NCI-H2107 treated with DMSO at 0.1 percent for 48 hours (cell line): ENCODE measurements around the gene TNFRSF1B.
"Not testable (repeated sequence)": the region's sequence is repeated elsewhere in the genome, so short reads cannot be mapped to it uniquely, and the experiment has no call there.

Experiments
- DNase-seq: peaks from one replicate; lab custom pipeline; 2025; ENCODE audit not compliant: unreplicated experiment; lab: John Stamatoyannopoulos, UW

The TNFRSF1B gene

GRCh38 chr1:12209495-12209832 is 42.7 kb downstream of the TNFRSF1B start:
- DNase-seq: no peak

- DNase-seq: no peak
Observed at GRCh38 chr1:12215118-12215961, 48.5 kb downstream of the TNFRSF1B start.

GRCh38 chr1:12219800-12220199 is 53.0 kb downstream of the TNFRSF1B start:
- no peak for DNase-seq

GRCh38 chr1:12220890-12221289 is 54.1 kb downstream of the TNFRSF1B start:
- DNase-seq: no peak

GRCh38 chr1:12222700-12223099 is 55.9 kb downstream of the TNFRSF1B start:
- not testable (repeated sequence) for DNase-seq

GRCh38 chr1:12224092-12224491 is 57.3 kb downstream of the TNFRSF1B start:
- DNase-seq: not testable (repeated sequence)

GRCh38 chr1:12228979-12229378 is 62.2 kb downstream of the TNFRSF1B start:
- DNase-seq: no peak

GRCh38 chr1:12229386-12229834 is 62.6 kb downstream of the TNFRSF1B start:
- DNase-seq: no peak

- DNase-seq: no peak
Observed at GRCh38 chr1:12229835-12230548, 63.2 kb downstream of the TNFRSF1B start, which contains the start of gene VPS13D. TSS of gene VPS13D (plus strand) at chr1:12230030. CDS start at chr1:12234267, 4,237 bp downstream.

- DNase-seq: no peak
Observed at GRCh38 chr1:12230549-12231275, 63.9 kb downstream of the TNFRSF1B start.

GRCh38 chr1:12231276-12231595 is 64.4 kb downstream of the TNFRSF1B start:
- DNase-seq: no peak

- DNase-seq: no peak
Observed at GRCh38 chr1:12232221-12232620, 65.4 kb downstream of the TNFRSF1B start.

GRCh38 chr1:12244078-12244477 is 77.3 kb downstream of the TNFRSF1B start:
- no peak for DNase-seq

- DNase-seq: no peak
Observed at GRCh38 chr1:12244585-12244984, 77.8 kb downstream of the TNFRSF1B start.

GRCh38 chr1:12245116-12245515 is 78.3 kb downstream of the TNFRSF1B start:
- DNase-seq: no peak

GRCh38 chr1:12245733-12246132 is 78.9 kb downstream of the TNFRSF1B start:
- no peak for DNase-seq

- DNase-seq: no peak
Observed at GRCh38 chr1:12246584-12246983, 79.8 kb downstream of the TNFRSF1B start.

- no peak for DNase-seq
Observed at GRCh38 chr1:12249181-12249580, 82.4 kb downstream of the TNFRSF1B start.

- no peak for DNase-seq
Observed at GRCh38 chr1:12249748-12250147, 83.0 kb downstream of the TNFRSF1B start.

GRCh38 chr1:12251442-12251841 is 84.7 kb downstream of the TNFRSF1B start:
- DNase-seq: no peak

GRCh38 chr1:12255913-12256312 is 89.1 kb downstream of the TNFRSF1B start:
- DNase-seq: no peak

GRCh38 chr1:12258272-12258671 is 91.5 kb downstream of the TNFRSF1B start:
- no peak for DNase-seq
